Stimulated activated CD8-positive, alpha-beta memory T cell treated with anti-CD3 and anti-CD28 coated beads, Interleukin-12 subunit alpha, Interleukin-12 subunit beta, amount 100 ng/mL, for 4 hours (primary cell): ENCODE data around the gene DIP2B.
"Not testable (repeated sequence)": the region's sequence is repeated elsewhere in the genome, so short reads cannot be mapped to it uniquely, and the experiment has no call there.

ENCODE experiments used
- DNase-seq: peaks from one replicate; pipeline ENCODE4 v3.0.0-alpha.2; 2020; ENCODE audit warnings: low read depth

The DIP2B gene

DNA sequence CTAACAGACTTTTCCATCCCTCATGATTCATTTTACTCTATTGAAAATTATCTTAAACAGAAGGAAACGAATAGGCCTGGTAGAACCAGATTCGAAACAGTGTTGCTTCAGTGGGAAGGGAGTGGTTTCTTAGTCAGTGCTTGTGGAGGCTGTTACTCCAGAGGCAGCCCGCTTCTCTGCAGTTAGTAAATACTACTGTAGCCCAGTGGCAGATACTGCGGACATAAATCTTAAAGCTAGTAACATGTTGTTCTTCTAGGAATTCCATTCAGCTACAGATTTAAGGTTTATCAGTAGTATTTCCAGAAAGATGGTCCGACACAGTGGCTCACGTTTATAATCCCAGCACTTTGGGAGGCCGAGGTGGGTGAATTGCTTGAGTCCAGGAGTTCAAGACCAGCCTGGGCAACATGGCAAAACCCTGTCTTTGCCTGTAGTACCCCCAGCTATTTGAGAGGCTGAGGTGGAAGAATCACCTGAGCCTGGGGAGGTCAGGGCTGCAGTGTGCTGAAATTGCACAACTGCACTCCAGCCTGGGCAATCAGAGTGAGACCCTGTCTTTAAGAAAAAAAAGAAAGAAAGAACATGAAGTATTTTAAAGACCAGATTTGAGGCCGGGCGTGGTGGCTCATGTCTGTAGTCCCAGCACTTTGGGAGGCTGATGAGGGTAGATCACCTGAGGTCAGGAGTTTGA, 45.9 kb downstream of the DIP2B start:
- no peak for DNase-seq

DNA sequence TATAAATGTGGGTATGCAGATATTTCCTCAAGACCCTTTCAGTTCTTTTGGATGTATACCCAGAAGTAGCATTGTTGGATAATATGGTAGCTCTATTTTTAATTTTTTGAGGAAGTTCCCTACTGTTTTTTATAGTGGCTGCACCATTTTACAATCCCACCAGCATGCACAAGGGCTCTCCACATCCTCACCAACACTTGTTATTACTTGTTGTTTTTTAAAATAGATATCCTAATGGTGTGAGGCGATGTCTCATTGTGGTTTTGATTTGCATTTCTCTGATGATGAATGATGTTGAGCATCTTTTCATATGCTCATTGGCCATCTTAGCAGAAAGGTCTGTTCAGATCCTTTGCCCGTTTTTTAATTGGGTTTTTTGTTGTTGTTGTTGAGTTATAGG, 47.1 kb downstream of the DIP2B start:
- no peak for DNase-seq

DNA sequence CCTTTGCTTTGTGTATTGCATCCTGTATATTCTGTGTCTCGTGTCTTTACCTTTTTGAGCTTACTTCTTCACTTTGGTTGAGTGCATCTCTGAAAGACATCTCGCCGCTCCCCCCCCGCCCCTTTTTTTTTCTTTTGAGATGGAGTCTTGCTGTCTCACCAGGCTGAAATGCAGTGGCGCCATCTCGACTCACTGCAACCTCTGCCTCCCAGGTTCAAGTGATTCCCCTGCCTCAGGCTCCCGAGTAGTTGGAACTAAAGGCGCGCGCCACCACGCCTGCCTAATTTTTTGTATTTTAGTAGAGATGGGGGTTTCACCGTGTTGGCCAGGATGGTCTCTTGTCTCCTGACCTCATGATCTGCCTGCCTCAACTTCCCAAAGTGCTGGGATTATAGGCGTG, 49.9 kb downstream of the DIP2B start:
- no peak for DNase-seq

DNA sequence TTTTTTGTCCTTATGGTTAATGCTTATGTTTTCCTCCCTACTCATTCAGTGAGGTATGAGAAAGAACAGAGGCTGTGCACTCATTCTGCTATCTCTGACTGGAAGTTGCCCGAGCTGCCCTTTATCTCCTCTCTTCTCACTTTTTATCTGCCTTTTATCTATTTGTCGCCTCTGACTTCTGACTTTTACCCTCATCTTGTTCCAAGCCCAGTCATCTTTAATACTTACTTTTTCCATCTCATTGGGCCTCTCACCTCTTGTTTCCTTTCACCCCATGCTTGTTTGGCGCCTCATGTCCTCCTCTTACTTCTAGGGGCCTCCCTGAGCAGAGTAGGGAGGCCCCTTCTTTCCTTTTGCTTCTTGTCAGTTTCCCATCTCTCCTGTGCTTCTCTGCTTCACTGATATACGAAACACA, 50.7 kb downstream of the DIP2B start:
- DNase-seq = no peak

DNA sequence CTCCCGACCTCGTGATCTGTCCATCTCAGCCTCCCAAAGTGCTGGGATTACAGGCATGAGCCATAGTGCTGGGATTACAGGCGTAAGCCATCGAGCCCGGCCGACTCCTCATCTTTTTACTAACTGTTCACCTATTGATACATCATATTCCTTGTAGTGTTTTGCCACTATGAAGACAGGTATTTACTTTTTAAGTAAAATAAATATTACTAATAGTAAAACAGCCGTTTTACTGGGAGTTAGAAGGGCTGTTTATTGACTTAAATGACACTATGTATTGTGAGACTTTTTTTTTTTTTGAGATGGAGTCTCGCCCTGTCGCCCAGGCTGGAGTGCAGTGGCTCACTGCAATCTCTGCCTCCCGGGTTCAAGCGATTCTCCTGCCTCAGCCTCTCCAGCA, 51.5 kb downstream of the DIP2B start:
- no peak for DNase-seq

DNA sequence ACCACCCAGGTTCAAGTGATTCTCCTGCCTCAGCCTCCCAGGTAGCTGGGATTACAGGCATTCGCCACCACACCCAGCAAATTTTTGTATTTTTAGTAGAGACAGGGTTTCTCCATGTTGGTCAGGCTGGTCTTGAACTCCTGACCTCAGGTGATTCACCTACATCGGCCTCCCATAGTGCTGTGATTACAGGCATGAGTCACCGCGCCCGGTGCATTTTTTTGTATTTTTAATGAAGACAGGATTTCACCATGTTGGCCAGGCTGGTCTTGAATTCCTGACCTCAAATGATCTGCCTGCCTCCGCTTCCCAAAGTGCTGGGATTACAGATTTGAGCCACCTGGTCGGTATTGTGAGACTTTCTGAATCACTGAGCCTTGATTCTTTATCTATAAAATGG, 52.0 kb downstream of the DIP2B start:
- not testable (repeated sequence) for DNase-seq

DNA sequence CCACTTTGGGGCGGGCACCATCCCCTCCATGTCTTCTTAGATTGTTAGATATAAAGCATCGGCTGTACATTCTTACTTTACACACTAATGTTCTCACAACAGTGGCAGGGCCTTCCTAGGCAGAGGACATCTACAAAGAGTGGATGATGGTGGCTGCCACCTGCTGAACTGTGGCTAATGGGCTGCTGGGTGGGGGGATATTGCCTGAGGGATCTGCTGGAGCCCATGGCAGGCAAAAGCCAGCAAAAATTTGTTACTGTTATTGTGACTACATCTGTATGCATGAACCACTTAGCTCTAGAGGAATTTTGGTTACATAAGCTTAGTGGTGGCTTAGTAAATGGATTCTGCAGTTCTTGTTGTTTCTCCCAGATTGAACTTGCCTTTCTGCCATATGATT, 52.6 kb downstream of the DIP2B start:
- DNase-seq = no peak

DNA sequence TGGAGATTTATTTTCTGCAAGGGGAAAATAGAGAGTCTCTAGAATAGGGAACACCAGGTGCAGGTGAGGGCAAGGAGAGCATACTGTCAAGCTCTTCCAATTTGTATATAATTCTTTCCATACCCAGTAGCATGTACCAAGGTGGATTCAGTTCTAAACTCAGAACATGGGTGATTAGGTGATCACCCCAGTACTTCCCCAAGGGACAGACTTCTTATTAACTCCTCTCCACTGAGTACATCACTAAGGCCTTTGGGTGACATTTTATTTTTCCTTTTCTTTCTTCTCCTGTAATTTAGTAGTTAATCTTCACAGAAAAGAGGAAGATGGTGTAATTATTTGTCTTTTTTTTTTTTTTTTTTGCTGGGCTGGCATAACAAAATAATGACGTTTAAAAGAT, 54.2 kb downstream of the DIP2B start:
- DNase-seq = no peak

DNA sequence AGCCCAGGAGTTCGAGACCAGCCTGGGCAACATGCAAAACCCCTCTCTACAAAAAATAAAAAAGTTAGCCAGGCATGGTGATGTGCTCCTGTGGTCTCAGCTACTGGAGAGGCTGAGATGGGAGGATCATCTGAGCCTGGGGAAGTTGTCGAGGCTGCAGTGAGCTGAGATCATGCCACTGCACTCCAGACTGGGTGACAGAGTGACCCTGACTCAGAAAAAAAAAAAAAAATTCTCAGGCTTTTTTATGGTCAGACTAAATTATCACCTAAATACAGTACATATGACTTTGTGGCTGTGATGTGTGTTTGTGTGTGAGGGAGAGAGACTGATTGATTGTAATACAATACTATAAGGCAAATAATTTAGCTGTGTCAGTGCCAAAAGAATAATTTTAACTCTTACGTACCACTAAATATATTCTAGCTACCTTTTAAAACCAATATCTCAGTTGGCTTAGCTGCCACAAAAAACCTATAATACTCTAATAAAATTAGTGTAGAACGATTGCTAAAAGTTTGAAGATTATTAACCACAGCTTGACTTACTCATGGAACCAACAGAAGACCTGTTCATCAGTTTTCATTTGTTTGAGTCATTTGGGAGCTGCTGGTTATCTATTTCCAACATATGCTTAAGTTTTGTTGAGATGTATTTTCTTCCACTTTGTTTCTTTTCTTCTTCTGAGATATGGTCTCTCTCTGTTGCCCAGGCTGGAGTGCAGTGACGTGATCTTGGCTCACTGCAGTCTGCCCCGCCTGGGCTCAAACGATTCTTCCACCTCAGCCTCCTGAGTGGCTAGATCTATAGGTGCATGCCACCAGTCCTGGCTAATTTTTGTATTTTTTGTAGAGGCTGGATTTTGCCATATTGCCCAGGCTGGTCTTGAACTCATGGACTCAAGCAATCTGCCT, 58.0 kb downstream of the DIP2B start:
- DNase-seq = no peak

DNA sequence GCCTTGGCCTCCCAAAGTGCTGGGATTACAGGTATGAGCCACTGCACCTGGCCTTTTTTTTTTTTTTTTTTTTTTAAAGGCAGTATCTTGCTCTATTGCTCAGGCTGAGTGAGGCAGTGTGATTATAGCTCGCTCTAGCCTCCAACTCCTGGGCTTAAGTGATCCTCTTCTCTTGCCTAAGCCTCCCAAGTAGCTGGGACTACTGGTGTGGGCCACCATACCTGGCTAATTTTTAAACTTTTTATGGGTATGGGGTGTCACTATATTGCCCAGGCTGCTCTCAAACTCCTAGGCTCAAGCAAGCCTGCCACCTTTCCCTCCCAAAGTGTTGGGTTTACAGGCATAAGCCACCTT, 58.6 kb downstream of the DIP2B start:
- no peak for DNase-seq

DNA sequence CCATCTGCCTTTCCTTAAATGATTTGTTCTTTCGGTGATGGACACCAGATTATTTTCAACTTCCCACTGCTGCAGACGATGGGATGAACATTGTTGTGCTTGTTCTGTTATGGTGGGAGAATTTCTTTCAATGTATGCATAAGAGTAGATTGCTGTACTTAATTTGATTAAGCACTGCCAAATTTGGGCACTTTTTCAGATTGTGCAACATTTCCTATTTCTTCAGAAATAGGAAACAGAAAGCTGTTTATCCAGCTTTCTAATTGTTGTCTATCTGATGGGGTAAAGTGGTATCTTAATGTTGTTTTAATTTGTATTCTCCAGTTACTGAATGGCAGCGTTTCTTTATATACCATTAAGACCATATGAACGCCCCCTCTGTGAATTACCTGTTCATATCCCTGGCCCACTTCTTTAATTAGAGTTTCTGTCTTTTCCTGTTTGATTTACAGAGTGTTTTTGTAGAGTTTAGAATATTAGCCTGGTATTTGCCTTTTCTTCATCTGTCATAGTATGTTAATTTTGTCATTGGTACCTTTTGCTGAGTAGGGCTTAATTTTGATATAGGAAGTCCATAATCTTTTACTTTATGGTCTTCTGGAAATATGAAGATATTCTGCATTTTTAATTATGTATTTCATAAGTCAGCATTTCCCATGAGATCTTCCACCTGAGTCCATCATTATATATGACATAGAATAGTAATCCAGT, 59.6 kb downstream of the DIP2B start:
- DNase-seq = no peak

DNA sequence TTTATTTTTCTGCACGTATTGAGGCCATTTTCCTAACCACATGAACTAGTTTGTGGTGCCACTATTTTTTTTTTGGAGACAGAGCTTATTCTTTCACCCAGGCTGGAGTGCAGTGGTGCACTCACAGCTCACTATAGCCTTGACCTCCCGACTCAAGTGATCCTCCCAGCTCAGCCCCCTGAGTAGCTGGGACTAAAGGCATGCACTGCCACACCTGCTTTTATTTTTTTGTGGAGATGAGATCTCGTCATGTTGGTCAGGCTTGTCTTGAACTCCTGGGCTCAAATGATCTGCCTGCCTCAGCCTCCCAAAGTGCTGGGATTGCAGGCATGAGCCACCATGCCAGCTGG, 60.1 kb downstream of the DIP2B start:
- DNase-seq = no peak

DNA sequence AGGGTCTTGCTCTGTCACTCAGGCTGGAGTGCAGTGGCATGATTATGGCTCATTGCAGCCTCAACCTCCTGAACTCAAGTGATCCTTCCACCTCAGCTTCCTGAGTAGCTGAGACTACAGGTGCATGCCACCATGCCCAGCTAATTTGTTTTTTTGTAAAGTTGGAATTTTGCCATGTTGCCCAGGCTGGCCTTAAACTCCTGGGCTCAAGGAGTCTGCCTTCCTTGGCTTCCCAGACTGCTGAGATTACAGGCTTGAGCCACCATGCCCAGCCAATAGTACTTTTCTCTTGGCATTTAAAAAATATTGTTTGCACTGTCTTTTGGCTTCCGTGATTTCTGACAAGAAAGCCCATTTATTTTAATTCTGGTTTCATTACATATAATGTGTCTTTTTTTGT, 61.3 kb downstream of the DIP2B start:
- DNase-seq = no peak

DNA sequence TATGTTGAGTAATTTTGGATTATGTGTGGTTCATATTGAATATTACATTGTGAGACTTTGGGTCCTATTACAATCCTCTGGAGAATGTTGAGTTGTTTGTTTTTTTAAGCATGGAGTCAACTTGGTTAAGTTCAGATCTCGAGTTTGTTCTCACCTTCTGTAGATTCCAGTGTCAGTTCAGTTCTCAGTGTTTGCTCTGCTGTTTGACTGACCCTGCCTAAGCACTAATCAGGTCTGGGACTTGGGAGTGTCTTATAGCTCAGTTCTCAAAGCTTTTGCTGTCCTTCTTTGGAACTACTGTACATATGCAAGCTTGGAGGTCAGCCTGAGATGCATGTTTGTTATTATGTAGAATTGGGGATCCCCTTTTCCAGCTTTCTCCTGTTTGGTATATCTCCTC, 63.1 kb downstream of the DIP2B start:
- no peak for DNase-seq

DNA sequence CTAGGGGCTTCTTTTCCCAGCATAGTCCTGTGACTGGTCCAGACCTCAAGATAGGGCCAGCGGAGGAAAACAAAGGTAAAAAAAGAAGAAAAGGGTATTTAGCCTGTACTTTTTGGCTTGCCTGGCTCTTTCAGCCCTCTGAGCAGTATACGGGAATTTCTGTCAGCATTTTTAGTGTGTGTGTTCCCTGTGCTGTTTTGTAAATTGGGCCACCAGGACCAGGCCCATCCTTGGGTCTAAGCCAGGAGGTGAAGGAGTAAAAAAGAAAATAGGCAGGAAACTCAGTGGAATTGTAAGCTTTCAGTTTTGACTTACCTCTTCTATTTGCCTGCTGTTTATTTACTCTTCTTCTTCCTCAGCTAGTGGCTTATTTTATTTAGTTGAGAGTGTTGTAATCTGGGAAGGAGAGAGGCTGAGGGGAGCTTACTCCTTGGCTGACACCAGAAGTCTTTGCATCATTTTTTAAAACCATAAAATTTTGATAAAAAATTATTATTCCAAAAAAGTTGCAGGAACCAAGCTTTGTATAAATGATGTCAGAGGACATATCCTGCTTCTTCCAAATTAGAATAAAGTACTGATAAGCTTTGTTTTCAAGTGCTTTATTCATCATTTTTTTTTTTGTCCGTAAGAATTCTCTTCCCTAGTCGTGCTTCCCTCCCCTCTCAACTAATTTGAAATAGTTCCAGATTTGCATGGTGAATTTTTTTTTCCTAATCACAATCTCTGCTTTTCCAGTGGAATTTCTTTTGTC, 63.7 kb downstream of the DIP2B start:
- DNase-seq = no peak

DNA sequence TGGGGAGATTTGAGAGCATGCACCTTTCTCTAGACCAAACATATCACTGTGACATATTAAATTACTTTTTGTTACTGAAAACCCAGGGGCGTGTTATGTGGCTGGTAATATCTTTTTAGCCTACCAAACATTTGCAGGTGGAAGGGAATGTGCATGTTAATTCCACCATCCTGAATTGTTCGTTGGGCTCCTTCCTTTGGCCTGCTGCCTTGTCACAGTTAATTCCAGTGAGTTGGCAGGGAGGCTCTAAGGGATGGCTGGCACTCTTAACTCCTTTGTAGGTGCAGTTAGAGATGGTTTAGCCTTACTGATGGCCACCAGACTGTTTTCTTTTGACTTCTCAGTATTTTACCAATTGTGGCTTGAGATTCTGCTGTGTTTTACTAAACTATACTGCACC, 64.5 kb downstream of the DIP2B start:
- no peak for DNase-seq

DNA sequence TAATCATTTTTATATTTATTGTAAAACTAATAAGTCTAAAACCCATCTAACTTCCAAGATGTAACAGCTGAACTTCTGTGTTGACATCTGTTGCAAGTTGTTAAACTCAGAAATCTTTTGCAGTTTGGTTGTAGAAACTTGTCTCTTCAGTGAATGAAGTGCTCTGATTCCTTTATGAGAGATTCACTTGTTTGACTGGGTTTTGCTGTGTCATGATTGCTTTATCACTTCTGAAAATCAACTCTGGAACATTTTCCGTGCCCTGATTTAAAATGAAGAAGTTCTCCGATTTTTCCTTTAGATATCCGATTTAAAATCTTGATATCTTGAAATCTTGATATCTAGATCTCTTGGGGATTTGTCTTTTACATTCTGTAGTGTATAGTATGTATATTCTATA, 65.1 kb downstream of the DIP2B start:
- no peak for DNase-seq

DNA sequence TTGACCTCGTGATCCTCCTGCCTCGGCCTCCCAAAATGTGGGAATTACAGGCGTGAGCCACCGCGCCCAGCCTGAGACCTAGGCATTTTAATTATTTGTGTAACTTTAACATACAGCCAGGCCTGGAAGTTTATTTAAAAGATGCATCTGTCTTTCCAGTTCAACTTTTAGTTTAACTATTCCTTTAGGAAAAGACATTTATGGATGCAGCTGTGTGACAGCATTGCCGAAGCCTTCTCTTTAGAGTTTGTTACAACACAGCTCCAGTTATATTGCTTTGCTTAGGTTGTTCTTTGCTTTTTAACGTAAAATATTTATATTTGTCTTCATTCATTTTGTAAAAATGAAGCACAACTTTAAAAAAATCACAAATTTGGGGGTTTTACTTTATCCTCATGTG, 67.0 kb downstream of the DIP2B start:
- no peak for DNase-seq

DNA sequence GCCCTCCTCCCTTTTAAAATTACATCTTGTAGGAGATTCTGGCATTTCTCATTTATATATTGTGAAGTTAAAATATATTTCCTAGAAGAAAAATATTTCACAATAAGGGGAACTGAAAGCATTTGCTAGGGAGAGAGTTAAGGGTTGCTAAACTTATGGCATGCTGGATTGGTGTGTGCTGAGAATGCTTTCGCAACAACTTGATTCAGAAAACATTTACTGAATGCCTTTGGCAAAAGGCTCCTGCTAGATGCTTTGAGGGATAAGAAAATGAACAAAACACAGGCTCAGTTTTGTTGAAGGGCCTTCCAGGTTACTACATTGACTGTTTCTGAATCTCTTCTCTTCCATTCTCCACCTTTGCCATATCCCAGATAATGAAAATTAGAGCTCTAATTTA, 67.5 kb downstream of the DIP2B start:
- no peak for DNase-seq

DNA sequence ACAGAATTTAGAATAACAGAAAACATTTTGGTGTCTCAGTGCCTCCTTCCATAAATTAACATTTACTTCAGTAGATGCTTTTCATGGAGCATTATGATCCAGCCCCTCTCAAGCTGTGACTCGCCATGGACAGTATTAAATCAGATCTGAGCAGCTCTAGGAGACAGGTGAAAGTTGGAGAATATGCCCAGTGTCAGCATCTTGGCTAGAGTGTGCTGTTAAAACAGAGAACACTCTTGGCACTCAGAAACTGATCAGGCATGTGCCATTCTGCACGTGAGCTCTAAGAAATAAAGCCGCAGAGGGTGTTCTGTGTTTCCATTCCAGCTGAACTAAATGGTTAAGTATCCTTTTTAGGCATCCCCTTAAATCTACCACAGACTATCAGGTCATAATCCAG, 68.0 kb downstream of the DIP2B start:
- no peak for DNase-seq

DNA sequence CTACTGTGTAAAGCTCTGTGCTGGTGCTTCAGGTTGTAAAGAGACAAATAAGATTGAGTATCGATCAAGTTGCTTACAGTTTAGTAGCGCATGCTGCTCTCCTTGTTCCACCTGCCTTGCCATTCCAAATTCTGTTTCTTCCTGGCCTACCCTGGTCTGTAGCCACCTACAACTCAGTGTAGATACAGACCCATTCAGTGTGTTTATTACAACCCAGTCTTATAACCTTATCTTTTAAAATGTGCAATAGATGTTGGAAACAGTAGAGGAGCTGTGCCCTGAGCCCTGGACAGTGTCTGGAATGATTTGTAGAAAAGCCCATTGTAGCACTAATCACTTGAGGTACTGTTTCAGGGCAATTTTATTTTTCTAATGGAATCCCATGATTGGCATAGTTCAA, 68.5 kb downstream of the DIP2B start:
- no peak for DNase-seq

DNA sequence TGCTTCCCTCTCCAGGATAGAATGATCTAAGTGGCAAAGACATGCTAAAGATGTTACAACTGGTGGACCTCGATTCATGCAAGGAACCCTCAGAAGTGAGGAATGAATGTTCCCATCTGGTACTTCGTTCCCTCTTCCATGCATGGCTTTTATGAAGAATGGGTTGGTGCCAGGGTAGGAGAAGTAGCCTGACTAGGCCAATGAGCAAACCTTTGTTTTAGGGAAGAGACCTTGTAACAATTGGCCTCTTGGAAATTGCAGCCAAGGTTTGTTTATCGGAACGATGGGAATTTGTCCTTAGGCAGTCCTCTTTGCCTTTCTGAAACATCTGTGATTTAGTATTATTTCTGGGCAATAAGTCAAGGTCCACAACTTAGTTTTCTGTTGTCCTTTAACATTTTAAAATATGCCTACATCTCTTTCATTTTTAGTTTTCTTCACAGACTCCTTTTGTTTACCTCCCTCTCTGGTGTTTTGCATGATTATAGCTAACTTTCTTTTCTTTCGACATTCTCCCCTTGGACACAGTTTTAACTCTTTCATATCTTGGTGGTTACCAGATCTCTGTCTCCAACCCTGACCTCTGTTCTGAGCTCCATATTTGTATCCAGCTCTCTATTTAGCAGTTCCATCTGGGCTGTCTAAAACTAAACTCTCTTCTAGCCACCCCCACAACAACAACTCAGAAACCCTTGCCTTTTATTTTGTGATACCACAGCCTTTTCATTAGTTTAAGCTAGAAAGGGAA, 70.0 kb downstream of the DIP2B start:
- DNase-seq = no peak
